GM21381 (cell line): ENCODE data around the gene KCNH6.
A peak's percentile ranks its signal among the peaks of the same experiment; 100 is the strongest.

Source experiments
- ATAC-seq: cut with Tn5 transposase; IDR thresholded peaks from one replicate; pipeline ENCODE4 v1.9.1; 2021; ENCODE audit warnings: mild to moderate bottlenecking, moderate library complexity; ENCODE audit not compliant: unreplicated experiment

KCNH6 gene

DNA sequence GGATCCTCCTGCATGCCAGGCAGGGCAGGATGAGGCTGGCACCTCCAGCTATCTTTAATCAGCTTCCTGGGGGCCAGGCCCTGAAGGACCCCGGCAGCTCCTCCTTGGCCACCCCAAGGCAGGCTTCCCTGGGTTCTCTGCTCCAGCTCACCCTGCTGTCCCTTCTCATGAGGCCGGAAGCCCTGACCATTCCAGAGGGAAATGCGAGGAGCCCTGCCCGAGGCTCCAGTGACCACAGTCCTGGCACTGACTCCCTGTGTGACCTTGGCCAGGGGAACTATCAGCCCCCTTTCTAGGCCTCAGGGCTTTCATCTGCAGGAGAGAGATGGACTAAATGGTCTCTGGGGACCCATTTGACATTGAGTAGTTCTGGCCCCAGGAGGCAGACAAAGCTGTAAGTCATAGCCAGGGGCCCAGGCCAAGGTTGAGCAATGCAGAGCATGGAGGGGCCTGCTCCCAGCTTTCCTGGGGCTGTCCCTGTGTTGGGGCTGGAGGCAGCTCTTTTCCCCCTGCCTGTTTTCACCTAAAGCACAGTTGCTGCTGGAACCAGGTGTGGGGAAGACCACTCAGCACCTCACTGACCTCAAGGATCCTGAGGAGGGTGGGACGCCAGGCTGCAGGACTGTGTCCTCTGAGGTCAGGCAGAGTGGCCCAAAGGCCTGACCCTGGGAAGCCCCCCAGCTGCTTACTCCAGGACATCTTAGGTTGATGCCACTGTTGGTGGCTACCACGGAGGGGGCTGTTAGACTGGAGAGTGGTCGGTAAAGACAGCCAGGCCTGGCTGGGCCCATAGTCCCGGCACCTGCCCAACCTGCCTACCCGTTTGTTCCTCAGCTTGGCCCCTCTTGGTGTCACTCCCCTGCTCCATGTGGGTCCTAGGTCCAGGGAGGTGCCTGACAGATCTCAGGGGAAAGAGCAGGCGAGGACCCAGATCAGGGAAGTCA is 8.1 kb downstream of the KCNH6 start:
- no peak for ATAC-seq

GRCh38 chr17:63533433-63534077 is 10.4 kb downstream of the KCNH6 start:
- no peak for ATAC-seq

- ATAC-seq: no peak
These were observed 11.0 kb downstream of the KCNH6 start for GRCh38 chr17:63534078-63534570.

DNA sequence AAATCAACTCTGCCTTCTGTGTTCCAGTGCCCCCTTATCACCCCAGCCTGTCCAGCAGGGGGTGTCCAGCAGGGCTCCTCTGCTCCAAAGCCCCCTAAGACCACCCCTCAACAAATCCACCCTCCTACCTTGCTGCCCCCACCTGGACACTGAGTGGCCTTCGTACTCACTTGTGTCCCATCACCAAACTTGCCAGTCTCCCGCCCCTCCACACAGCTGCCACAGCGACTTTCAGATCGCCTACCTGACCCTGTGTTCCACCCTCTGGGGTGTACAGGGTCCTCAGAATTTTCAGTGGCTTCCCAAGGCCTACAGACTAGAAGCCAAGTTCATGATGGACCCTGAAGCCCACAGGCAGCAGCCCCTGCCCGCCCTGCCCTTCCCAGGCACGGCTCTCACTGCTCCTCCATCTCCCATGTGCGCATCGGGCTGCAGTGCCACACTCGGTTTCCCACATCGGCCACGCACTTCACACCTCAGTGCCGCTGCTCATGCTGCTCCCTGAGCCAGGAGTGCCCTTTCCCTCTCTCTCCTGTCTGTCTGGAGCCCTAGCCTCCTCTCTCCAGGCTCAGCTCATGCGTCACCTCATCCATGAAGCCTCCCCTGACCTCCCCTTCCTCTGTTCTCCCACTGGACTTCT is 11.8 kb downstream of the KCNH6 start:
- ATAC-seq: no peak

GRCh38 chr17:63535640-63536039 is 12.5 kb downstream of the KCNH6 start:
- no peak for ATAC-seq

DNA sequence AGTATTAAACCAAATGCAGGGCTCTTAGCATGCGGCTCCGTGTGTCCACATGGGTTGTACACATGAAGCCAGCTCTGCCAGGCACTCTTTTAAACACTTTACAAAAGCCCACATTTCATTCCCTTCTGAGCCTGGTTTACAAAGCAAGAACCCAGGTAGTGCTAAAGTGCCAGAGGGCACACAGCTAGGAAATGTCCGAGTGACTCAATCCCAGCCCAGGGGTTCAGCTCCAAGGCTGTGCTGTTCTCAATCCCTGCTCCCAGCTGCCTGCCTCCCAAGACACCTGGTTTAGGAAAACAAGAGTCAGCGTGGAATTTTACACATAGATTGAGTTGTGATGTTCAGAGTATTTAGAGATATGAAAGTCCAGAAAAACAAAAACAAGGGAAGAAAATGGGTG is 13.8 kb downstream of the KCNH6 start:
- ATAC-seq: no peak

DNA sequence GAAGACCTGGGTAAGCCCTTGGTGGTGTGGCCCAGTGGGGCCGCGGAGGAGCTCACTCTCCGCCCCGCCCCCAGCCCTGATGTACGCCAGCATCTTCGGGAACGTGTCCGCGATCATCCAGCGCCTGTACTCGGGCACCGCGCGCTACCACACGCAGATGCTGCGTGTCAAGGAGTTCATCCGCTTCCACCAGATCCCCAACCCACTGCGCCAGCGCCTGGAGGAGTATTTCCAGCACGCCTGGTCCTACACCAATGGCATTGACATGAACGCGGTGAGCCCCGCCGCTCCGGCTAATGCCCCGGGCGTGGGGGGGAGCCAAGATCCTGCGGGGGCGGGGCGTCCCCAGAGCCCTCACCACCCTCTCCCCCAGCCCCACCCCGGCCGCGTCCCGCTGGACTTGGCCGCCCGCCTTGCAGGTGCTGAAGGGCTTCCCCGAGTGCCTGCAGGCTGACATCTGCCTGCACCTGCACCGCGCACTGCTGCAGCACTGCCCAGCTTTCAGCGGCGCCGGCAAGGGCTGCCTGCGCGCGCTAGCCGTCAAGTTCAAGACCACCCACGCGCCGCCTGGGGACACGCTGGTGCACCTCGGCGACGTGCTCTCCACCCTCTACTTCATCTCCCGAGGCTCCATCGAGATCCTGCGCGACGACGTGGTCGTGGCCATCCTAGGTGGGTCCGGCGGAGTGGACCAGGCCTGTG is 15.0 kb downstream of the KCNH6 start:
- ATAC-seq: no peak

DNA sequence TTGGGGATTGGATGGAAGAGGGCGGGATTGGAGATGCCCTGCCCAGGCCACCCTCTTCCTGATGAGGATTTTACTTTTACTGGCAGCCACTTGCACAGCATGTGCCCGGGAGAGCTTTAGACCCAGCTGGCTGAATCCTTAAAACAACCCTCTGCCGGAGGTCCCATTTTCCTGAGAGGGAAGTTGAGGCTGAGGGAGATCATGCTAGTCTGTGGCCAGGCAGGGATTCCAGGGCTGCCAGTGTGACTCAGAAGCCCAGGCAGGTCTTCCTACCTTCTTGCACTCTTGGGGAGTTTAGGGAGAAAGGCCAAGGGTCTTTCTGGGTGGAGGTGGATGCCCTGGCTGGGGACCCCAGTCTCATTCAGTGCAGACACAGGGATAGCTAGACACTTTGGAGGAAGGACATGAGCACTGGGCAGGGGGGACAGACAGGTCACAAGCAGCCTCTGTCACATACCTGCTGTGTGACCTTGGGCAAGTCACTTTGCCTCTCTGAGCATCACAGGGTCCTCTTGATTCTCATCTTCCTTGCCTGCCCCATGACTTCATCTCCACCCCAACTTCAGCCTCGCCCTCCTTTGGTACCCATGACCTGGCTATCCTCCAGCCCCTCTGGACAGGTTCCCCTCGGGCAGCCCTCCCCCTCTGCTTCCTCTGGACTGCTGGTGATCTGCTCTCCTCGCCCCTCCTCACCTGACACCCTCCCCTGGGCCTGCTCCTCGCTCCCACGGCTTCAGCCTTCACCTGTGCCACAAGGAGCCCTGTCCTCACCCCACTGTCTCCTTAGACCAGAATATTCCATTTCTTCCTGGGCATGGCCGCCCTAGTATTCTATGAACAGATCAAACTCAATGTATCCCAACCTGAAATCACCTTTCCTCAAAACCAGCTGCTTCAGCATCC is 15.8 kb downstream of the KCNH6 start:
- ATAC-seq: no peak

DNA sequence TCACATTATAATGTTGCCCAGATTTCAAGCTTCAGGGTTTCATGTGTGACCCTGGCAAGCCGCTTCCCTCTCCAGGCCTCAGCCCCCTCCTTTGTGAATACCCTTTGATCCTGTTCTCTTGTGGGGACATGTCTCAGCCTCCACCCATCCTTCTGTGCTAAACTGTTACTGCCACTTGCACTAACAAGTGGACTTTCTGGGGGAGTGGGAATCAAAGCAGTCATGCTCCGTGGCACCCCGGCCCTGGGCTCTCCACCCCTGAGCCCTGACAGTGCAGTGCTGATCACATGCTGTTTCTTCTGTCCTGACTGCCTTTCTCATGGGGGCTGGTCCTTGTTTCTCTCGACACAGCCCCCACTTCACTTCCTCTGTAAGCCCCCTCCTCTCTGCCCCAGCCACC is 17.4 kb downstream of the KCNH6 start:
- ATAC-seq: no peak

- ATAC-seq: no peak
These were observed 19.0 kb downstream of the KCNH6 start for GRCh38 chr17:63542218-63542545.

- no peak for ATAC-seq
These were observed 20.0 kb downstream of the KCNH6 start for GRCh38 chr17:63542942-63543821.

- no peak for ATAC-seq
These were observed 20.8 kb downstream of the KCNH6 start for GRCh38 chr17:63543822-63544420.

- ATAC-seq: no peak
These were observed 21.5 kb downstream of the KCNH6 start for GRCh38 chr17:63544467-63545301.

GRCh38 chr17:63546308-63547082 is 23.3 kb downstream of the KCNH6 start:
- ATAC-seq: no peak

GRCh38 chr17:63547083-63547523 is 23.9 kb downstream of the KCNH6 start:
- ATAC-seq: no peak

DNA sequence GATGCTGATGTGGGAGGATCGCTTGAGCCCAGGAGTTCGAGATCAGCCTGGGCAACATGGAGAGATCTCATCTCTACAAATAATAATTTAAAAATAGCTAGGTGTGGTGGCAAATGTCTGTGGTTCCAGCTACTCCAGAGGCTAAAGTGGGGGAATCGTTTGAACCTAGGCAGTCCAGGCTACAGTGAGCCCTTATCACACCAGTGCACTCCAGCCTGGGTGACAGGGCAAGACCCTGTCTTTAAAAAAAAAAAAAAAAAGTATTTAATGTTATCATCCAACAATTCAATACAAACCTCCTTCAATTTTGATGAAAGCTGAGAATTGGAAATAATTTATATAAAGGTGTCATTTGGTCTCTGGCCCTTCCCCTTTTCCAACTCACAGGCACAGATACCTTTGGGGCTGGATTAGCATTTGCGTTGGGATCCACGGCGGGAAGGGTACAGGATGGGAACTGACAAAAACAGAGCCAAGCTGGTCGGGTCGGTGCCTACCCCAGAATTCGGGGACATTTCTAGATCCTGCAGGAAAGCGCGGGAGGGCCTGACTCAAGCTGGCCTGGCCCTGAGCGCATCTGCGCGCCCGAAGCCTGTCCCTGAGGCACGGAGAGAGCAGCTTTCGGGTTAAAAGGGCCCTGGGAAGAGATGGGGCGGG is 26.3 kb downstream of the KCNH6 start:
- peak; percentile 23 for ATAC-seq
